ENCODE data around the gene KCTD17.
A peak's percentile ranks its signal among the peaks of the same experiment; 100 is the strongest.
"Not testable (repeated sequence)": the region's sequence is repeated elsewhere in the genome, so short reads cannot be mapped to it uniquely, and the experiment has no call there.

Gene KCTD17

GRCh38 chr22:37060801-37061610 lies 9.5 kb downstream of the KCTD17 start:
- DNase-seq (ENCODE audit: low read depth in 2 of 2) = no peak

GRCh38 chr22:37061611-37062375 lies 10.3 kb downstream of the KCTD17 start:
- DNase-seq (ENCODE audit: low read depth in 2 of 2) = no peak

GRCh38 chr22:37062376-37062675 lies 10.8 kb downstream of the KCTD17 start:
- DNase-seq (ENCODE audit: low read depth in 2 of 2) = no peak

- no peak for DNase-seq (ENCODE audit: low read depth in 2 of 2)
Observed at GRCh38 chr22:37062702-37063381, 11.3 kb downstream of the KCTD17 start.

GRCh38 chr22:37063431-37064420 lies 12.2 kb downstream of the KCTD17 start:
- DNase-seq (ENCODE audit: low read depth in 2 of 2) = no peak

GRCh38 chr22:37064553-37064952 lies 13.0 kb downstream of the KCTD17 start:
- DNase-seq (ENCODE audit: low read depth in 2 of 2) = no peak

GRCh38 chr22:37065180-37065579 lies 13.6 kb downstream of the KCTD17 start:
- DNase-seq (ENCODE audit: low read depth in 2 of 2) = no peak

- DNase-seq (ENCODE audit: low read depth in 2 of 2) = no peak
Observed at GRCh38 chr22:37065961-37066360, 14.4 kb downstream of the KCTD17 start.

GRCh38 chr22:37067428-37067827 lies 15.9 kb downstream of the KCTD17 start:
- DNase-seq (ENCODE audit: low read depth in 2 of 2) = no peak

GRCh38 chr22:37068859-37069258 lies 17.3 kb downstream of the KCTD17 start:
- DNase-seq (ENCODE audit: low read depth in 2 of 2) = no peak

GRCh38 chr22:37069319-37069718 lies 17.8 kb downstream of the KCTD17 start:
- no peak for DNase-seq (ENCODE audit: low read depth in 2 of 2)

GRCh38 chr22:37069719-37070118 lies 18.2 kb downstream of the KCTD17 start:
- DNase-seq (ENCODE audit: low read depth in 2 of 2) = no peak

- DNase-seq (ENCODE audit: low read depth in 2 of 2) = no peak
Observed at GRCh38 chr22:37070334-37070733, 18.8 kb downstream of the KCTD17 start.

- no peak for DNase-seq (ENCODE audit: low read depth in 2 of 2)
Observed at GRCh38 chr22:37070744-37071143, 19.2 kb downstream of the KCTD17 start.

GRCh38 chr22:37071850-37072592 lies 20.5 kb downstream of the KCTD17 start:
- not testable (repeated sequence) for DNase-seq (ENCODE audit: low read depth in 2 of 2)

GRCh38 chr22:37072673-37073072 lies 21.1 kb downstream of the KCTD17 start:
- no peak for DNase-seq (ENCODE audit: low read depth in 2 of 2)

GRCh38 chr22:37074537-37074936 lies 23.0 kb downstream of the KCTD17 start:
- no peak for DNase-seq (ENCODE audit: low read depth in 2 of 2)

GRCh38 chr22:37075046-37075445 lies 23.5 kb downstream of the KCTD17 start:
- no peak for DNase-seq (ENCODE audit: low read depth in 2 of 2)

- no peak for DNase-seq (ENCODE audit: low read depth in 2 of 2)
Observed at GRCh38 chr22:37075822-37076433, 24.4 kb downstream of the KCTD17 start.

- DNase-seq (ENCODE audit: low read depth in 2 of 2) = peak in 1 of 2 experiments; percentile 15
Observed at GRCh38 chr22:37077802-37078448, 26.4 kb downstream of the KCTD17 start.
